Epithelial cell of esophagus (primary cell): ENCODE results near the gene WDR59.
A peak's percentile ranks its signal among the peaks of the same experiment; 100 is the strongest.

Source experiments
- DNase-seq: peaks from one replicate; pipeline ENCODE4 v3.0.0; 2010; ENCODE audit warnings: low read depth
- H3K4me3 ChIP-seq: 2 replicates; pipeline ENCODE4 v1.5.1; 2011; ENCODE audit warnings: mild to moderate bottlenecking, low read length, control low read depth
- TF ChIP-seq, protein P1 (sequence below): IDR thresholded peaks from 2 replicates; pipeline ENCODE4 v1.5.1; 2011; ENCODE audit warnings: low read depth, mild to moderate bottlenecking, low read length, control low read depth, inconsistent platforms; ENCODE audit not compliant: insufficient read depth; ENCODE audit errors: missing control alignments

WDR59 gene

DNA sequence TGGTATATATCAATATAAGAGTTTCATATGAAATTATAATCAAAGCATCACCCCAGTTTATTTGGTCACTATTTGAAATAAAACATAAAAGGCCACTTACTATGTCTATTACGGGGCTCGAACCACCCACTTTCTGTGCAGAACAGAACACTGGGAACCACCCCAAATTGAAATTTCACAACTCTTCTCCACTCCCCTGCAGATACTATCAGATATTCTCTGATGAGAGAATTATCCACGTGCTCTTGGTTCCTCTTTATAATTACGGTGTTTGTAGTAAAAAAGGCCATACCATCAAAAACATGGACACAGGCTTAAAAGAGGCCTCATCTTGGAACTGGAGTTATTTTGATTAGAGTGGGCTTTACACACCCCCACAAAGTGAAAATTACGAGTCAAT, 82.8 kb downstream of the WDR59 start:
- H3K4me3 ChIP-seq = no peak overlapping the region
- TF ChIP-seq, protein P1, sequence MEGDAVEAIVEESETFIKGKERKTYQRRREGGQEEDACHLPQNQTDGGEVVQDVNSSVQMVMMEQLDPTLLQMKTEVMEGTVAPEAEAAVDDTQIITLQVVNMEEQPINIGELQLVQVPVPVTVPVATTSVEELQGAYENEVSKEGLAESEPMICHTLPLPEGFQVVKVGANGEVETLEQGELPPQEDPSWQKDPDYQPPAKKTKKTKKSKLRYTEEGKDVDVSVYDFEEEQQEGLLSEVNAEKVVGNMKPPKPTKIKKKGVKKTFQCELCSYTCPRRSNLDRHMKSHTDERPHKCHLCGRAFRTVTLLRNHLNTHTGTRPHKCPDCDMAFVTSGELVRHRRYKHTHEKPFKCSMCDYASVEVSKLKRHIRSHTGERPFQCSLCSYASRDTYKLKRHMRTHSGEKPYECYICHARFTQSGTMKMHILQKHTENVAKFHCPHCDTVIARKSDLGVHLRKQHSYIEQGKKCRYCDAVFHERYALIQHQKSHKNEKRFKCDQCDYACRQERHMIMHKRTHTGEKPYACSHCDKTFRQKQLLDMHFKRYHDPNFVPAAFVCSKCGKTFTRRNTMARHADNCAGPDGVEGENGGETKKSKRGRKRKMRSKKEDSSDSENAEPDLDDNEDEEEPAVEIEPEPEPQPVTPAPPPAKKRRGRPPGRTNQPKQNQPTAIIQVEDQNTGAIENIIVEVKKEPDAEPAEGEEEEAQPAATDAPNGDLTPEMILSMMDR = no peak
- no peak for DNase-seq

DNA sequence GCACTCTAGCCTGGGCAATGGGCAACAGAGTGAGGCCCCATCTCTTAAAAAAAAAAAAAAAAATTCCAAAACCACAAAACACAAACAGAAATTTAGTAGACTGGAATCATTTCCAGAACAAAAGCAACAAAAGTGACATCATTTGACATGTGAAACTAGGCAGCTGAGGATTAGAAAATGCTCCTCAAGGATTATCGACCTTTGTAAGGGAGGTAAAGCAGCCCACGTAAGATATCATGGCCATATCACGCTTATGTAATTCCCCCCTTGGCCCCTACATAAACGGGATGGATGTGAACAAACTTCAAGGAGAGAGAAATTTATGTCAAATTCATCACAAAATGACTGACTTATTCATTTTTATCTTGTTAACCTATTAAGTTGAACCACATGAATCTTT, 83.3 kb downstream of the WDR59 start:
- TF ChIP-seq, protein P1 = no peak
- H3K4me3 ChIP-seq = no peak overlapping the region
- no peak for DNase-seq

DNA sequence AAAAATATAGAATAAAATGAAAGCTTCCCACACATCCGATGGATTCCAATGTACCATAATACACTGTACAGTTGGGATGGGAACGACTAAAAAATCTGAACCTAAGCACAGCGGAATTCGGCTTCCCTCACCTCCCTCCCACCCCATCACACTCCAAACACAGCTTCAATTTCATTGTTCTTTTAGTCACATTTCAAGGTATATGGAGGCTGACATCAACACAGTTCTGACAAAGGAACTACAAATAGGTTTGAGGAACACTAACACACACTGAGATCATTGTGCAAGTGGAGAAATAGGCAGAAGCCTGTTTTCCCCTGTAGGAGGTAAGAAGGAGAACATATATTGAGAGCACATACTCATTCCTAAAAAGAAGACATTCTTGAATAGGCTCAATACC, 85.1 kb downstream of the WDR59 start:
- TF ChIP-seq, protein P1 = no peak
- no peak overlapping the region for H3K4me3 ChIP-seq
- DNase-seq = no peak

DNA sequence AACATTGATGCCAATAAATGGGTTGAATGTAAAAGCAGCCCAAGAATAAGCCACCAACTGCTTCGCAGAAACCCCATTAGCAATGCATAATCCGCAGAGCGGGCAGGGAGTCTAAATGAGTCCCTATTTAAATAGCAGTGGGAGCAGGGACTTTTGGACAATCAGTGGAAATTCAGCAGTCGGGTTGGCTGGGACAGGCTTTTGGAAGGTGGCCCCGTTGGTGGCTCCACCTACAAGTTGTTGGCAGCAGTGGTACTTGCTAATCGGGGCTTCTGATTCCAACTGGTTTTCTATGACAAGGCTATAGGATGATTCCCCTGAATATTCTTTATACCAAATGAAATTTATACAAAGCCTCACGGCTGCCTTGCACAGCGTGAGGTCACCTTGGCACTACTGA, 86.3 kb downstream of the WDR59 start:
- TF ChIP-seq, protein P1 = no peak
- H3K4me3 ChIP-seq = no peak overlapping the region
- DNase-seq = no peak

DNA sequence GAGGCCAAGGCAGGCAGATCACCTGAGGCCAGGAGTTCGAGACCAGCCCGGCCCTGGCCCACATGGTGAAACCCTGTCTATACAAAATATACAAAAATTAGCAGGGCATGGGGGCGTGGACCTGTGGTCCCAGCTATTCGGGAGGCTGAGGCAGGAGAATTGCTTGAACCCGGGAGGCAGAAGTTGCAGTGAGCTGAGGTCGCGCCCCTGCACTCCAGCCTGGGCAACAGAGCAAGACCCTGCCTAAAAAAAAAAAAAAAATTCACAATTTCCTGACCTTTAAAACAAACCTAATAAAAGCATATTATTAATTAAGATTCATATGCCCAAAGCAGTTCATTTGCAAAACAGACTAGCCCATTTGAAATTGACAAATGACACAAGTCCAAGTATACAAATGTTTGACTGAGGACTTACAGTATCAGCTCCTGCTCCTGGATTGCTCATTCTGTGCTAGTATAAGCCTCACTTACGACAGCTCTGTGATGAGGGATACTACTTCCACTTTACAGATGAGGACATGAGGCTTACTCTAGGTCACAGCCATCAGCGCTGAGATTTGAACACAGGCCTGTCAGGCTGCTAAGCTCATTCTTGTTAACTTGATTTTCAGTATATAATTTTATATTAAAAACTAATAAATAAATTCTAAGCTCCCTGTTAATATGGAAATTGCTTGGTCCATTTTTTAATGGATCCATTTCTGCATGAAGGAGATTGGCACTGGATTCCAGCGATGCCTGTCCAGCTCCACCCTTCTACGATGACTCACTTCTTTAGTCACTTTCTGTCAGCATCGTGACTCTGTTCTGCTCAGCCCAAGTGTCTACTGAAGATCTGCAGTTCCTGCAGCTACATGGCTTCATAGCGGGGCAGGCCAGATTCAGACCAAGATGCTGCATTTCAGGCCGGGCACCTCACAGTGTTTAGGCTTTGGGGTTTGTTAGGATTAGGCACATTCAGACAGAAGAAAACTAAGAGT, 88.2 kb downstream of the WDR59 start:
- H3K4me3 ChIP-seq = no peak overlapping the region
- TF ChIP-seq, protein P1 = no peak
- DNase-seq = peak; percentile 87

DNA sequence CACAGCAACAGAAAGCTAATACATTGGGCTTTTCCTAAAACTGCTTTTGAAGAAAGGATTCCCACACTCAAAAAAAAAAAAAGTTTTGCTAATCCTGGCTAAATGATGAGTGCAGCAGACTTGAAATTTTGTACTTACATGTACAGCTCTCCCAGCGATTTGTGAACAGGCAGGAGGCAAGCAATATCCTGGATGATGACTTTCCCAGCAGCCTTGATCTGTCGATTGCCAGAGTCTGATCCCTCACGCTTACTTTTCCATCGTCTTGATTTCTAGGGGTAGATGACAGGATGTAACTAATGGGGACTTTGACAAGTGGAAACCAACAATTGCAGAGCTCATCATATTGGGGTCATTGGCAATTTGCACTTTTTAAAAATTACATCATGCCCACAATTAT, 91.4 kb downstream of the WDR59 start:
- H3K4me3 ChIP-seq = no peak overlapping the region
- DNase-seq = no peak
- TF ChIP-seq, protein P1 = no peak
